K562 (cell line): ENCODE measurements around the gene SMOC2. TPM values are rescaled to one million over a fixed set of nuclear protein-coding genes. Genes with fewer than 3 reads are reported as not detected.

Experiments
- ATAC-seq: fragments of 200-7000 bp; cut with Tn5 transposase; 3 replicates; pipeline ENCODE4 v1.9.1; 2020; ENCODE audit warnings: moderate library complexity
- BruUV-seq: library from RNA; stranded (reverse); fragments of 400-500 nt; replicated peaks from 2 replicates; lab custom pipeline; 2021; lab: Mats Ljungman, UMichigan
- CTCF ChIA-PET: fragments of 300-600 bp; formaldehyde crosslinking; extraction: SDS; loops from one replicate; lab custom pipeline; 2021; ENCODE audit warnings: low intra/inter-chr PET ratio; lab: Yijun Ruan, JAX
- POLR2A ChIA-PET: fragments of 300-600, 350-650 bp; sonication (Branson Sonifier 250); formaldehyde crosslinking; extraction: SDS; loops from one replicate; lab custom pipeline; 2021; ENCODE audit warnings: antibody characterized with exemption, inconsistent platforms; lab: Yijun Ruan, JAX
- DNase-seq, 4 experiments: peaks; one replicate each; pipeline versions ENCODE4 v3.0.0 to v3.0.0-alpha.2; 2011 to 2018; ENCODE audit warnings: low spot score in 3 of 4, mixed read lengths in 3 of 4; ENCODE audit errors: extremely low read depth in 1 of 4
- FAIRE-seq: peaks from 2 replicates; lab custom pipeline; 2011; peaks lifted over from hg19 to GRCh38; lab: Jason Lieb, UNC
- H2AFZ ChIP-seq: 2 replicates; pipeline ENCODE4 v1.6.0; 2011; ENCODE audit warnings: low read depth, low read length, control low read depth, inconsistent platforms
- H3K27ac ChIP-seq: fragments of 200-600 bp; 3 replicates; pipeline ENCODE4 v1.8.0; 2011; ENCODE audit warnings: low read depth, mild to moderate bottlenecking, control low read depth, inconsistent platforms, low read length, moderate library complexity, mixed read lengths; ENCODE audit errors: extremely low read depth
- H3K27me3 ChIP-seq, 2 experiments: fragments of 300-600 bp in 1 of 2; 2 replicates in 1 of 2; 3 replicates in 1 of 2; pipeline versions ENCODE4 v1.6.0 to v1.8.0; 2011; ENCODE audit warnings: inconsistent platforms in 2 of 2, low read length in 2 of 2, mild to moderate bottlenecking in 1 of 2, mixed read lengths in 1 of 2, moderate library complexity in 1 of 2; ENCODE audit not compliant: control insufficient read depth in 2 of 2, insufficient read depth in 2 of 2
- H3K36me3 ChIP-seq: fragments of 300-600 bp; 3 replicates; pipeline ENCODE4 v1.8.0; 2011; ENCODE audit warnings: mild to moderate bottlenecking, low read length, inconsistent platforms; ENCODE audit not compliant: control insufficient read depth, insufficient read depth
- H3K4me1 ChIP-seq, 2 experiments: fragments of 200-600 bp in 1 of 2; replicated peaks in 1 of 2; 2 replicates in 1 of 2; 3 replicates in 1 of 2; pipeline versions ENCODE4 v1.5.1 to v1.8.0; 2011; ENCODE audit warnings: inconsistent platforms in 2 of 2, low read length in 2 of 2, mild to moderate bottlenecking in 1 of 2, mixed read lengths in 1 of 2, moderate library complexity in 1 of 2; ENCODE audit not compliant: control insufficient read depth in 2 of 2, insufficient read depth in 2 of 2
- H3K4me2 ChIP-seq: 2 replicates; pipeline ENCODE4 v1.6.1; 2011; ENCODE audit warnings: low read length, control low read depth, inconsistent platforms, mixed read lengths; ENCODE audit not compliant: insufficient read depth
- H3K4me3 ChIP-seq: fragments of 200-600 bp; sonication (generic), shearing (Covaris generic); 2 replicates; pipeline ENCODE4 v1.5.1; 2016; ENCODE audit warnings: control low read depth, inconsistent platforms
- H3K79me2 ChIP-seq: fragments of 200-600 bp; 3 replicates; pipeline ENCODE4 v1.8.0; 2011; ENCODE audit warnings: low read length, inconsistent platforms; ENCODE audit not compliant: control insufficient read depth, insufficient read depth
- H3K9ac ChIP-seq, 2 experiments: 2 replicates each; pipeline versions ENCODE4 v1.6.0 to v1.6.1; 2011; ENCODE audit warnings: low read depth in 2 of 2, low read length in 2 of 2, control low read depth in 1 of 2, inconsistent platforms in 1 of 2, mild to moderate bottlenecking in 1 of 2, mixed read lengths in 1 of 2; ENCODE audit not compliant: insufficient read depth in 1 of 2
- H3K9me1 ChIP-seq: one replicate; pipeline ENCODE4 v1.6.0; 2011; ENCODE audit warnings: inconsistent platforms, mild to moderate bottlenecking, low read length, moderate library complexity; ENCODE audit not compliant: control insufficient read depth, insufficient read depth
- H3K9me3 ChIP-seq: replicated peaks from 2 replicates; pipeline ENCODE4 v1.5.1; 2011; ENCODE audit warnings: low read depth, low read length, inconsistent platforms; ENCODE audit not compliant: control insufficient read depth, insufficient read depth
- H4K20me1 ChIP-seq: replicated peaks from 2 replicates; pipeline ENCODE4 v1.6.1; 2011; ENCODE audit warnings: low read length, inconsistent platforms, mixed read lengths; ENCODE audit not compliant: control insufficient read depth, insufficient read depth
- HNRNPUL1 ChIP-seq: fragments of 200-400 bp; formaldehyde crosslinking; IDR thresholded peaks from 2 replicates; pipeline ENCODE4 v1.6.1; 2017; ENCODE audit warnings: low read length
- LEF1 ChIP-seq: fragments of 450-650 bp; IDR thresholded peaks from 2 replicates; pipeline ENCODE4 v1.6.1; 2016; ENCODE audit warnings: mild to moderate bottlenecking
- MEIS2 ChIP-seq: fragments of 450-650 bp; IDR thresholded peaks from 2 replicates; pipeline ENCODE4 v1.6.1; 2014; ENCODE audit warnings: mild to moderate bottlenecking; ENCODE audit not compliant: partially characterized antibody
- NFE2 ChIP-seq: IDR thresholded peaks from 2 replicates; pipeline ENCODE4 v1.6.1; 2014; ENCODE audit warnings: antibody characterized with exemption, low read depth
- NFIC ChIP-seq: fragments of 450-650 bp; IDR thresholded peaks from 2 replicates; pipeline ENCODE4 v1.6.1; 2017; ENCODE audit warnings: mild to moderate bottlenecking, inconsistent platforms
- RAD21 ChIP-seq, 2 experiments: fragments of 250-450 bp in 1 of 2; fragments of 450-650 bp in 1 of 2; sonication (Bioruptor Pico) in 1 of 2; formaldehyde crosslinking in 1 of 2; IDR thresholded peaks in 1 of 2; conservative IDR thresholded peaks in 1 of 2; 2 replicates each; pipeline versions ENCODE4 v1.4.0 to v1.8.0; 2020 to 2022; ENCODE audit warnings: mild to moderate bottlenecking in 2 of 2, moderate library complexity in 1 of 2
- SRSF1 ChIP-seq: fragments of 200-400 bp; formaldehyde crosslinking; IDR thresholded peaks from 2 replicates; pipeline ENCODE4 v1.6.1; 2017; ENCODE audit warnings: mild to moderate bottlenecking, low read depth, low read length, moderate library complexity
- WGBS: fragments of 100-300 bp; shearing (Covaris generic); methylation state at CpG from one replicate; pipeline ENCODE4 v1.1.6; 2016; ENCODE audit warnings: low coverage, mixed read lengths; ENCODE audit not compliant: insufficient coverage; ENCODE audit errors: missing lambda C conversion rate; 5-methylcytosine and 5-hydroxymethylcytosine counted together
- in situ Hi-C: fragments of 300-500 bp; cut with MboI; formaldehyde crosslinking; loops from 4 replicates; pipeline ENCODE4 v1.15.0; 2018; ENCODE audit warnings: inconsistent platforms, mixed read lengths
- intact Hi-C: fragments of 100-400 bp; cut with micrococcal nuclease; formaldehyde crosslinking; loops from 2 replicates; pipeline ENCODE4 v1.14.2; 2022
- polyA plus RNA-seq, 8 experiments: library from polyadenylated mRNA; depleted of rRNA in 4 of 8; stranded (reverse) in 5 of 8; unstranded in 3 of 8; fragments of >200 nt; fragmentation: Nextera tagmentation in 2 of 8; fragmentation: Illumina TruSeq in 1 of 8; extraction: Ambion mirVana in 2 of 8; extraction: Trizol in 1 of 8; gene quantifications; 2 replicates each; pipeline versions ENCODE4 v1.2.1 to v1.2.3, GENCODE V29; 2011 to 2014; ENCODE audit warnings: inconsistent platforms in 1 of 8, missing spikeins in 1 of 8
- total RNA-seq, 7 experiments: library from RNA; depleted of rRNA in 6 of 7; stranded (reverse); fragments of >200 nt in 6 of 7; fragmentation: Illumina TruSeq in 2 of 7; extraction: Trizol in 2 of 7; gene quantifications; 2 replicates each; pipeline versions ENCODE4 v1.2.1 to v1.2.3, GENCODE V29; 2011 to 2021; ENCODE audit warnings: low replicate concordance in 1 of 7
- TF ChIP-seq, protein P1 (sequence below): fragments of 250-450 bp; sonication (Bioruptor Pico); IDR thresholded peaks from 2 replicates; pipeline ENCODE4 v1.4.0; 2020; ENCODE audit warnings: mild to moderate bottlenecking, moderate library complexity, borderline replicate concordance
- TF ChIP-seq, protein P2 (sequence below): fragments of 250-450 bp; sonication (Bioruptor Pico); IDR thresholded peaks from 2 replicates; pipeline ENCODE4 v1.8.0; 2022; ENCODE audit warnings: moderate library complexity, mild to moderate bottlenecking, inconsistent platforms

The SMOC2 gene
- total and polyA plus RNA-seq, 9 of the 15 experiments (the other 6 are each of a cell fraction or from before 2014, with no cell fraction given), result 0.45 to 2.3 (median 1.1) TPM

DNA sequence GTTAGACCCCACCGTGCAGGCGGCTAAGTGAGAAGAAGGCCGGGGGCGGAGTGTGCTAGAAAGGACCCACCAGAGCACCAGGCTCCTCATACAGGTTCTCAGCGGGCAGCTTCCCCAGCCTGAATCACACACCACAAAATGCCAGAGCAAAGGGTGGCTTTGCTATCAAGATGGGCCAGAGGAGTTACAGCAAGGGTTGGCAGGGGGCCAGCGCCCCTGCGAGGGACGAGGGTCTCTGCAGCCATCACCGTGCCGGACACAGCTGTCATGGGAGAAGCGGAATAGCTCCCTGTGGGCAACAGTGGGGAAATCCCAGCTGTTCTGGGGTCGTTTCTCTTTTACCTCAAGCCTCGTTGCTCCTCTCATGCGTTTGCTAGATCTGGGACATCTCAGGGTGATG, 206.3 kb downstream of the SMOC2 start:
- Histone ChIP-seq H3K27me3 (peaks cover 13 to 66% of the 10 kb centered on the region in 2 experiments; a peak in 4 of 5 replicates), H3K9me1 (no peaks in the 10 kb centered on the region), H3K27ac (no peak overlapping the region), H3K36me3 (no peaks in the 10 kb centered on the region), H3K79me2 (no peaks in the 10 kb centered on the region), H3K9me3 (no peaks in the 10 kb centered on the region), H3K4me1 (no peaks in the 10 kb centered on the region)
- FAIRE-seq (no peak), DNase-seq (no peak), ATAC-seq (no peak)
- intact Hi-C loops, result no loop called here
- CTCF ChIA-PET, result no interaction called here
- 12% methylated on average over 12 of the region's 14 CpGs for WGBS
- no TSS peak for BruUV-seq
- in situ Hi-C loops, result no loop called here
- TF ChIP-seq NFE2 (no peak), LEF1 (no peak), NFIC (peak; percentile 48), MEIS2 (no peak), HNRNPUL1 (no peak), RAD21 (CRISPR knock-in tag; conservative IDR thresholded peaks at IDR 0.05 in 1 of 2, IDR thresholded peaks at IDR 0.05 in 1 of 2) (no peak), SRSF1 (no peak)
- TF ChIP-seq, protein P1, sequence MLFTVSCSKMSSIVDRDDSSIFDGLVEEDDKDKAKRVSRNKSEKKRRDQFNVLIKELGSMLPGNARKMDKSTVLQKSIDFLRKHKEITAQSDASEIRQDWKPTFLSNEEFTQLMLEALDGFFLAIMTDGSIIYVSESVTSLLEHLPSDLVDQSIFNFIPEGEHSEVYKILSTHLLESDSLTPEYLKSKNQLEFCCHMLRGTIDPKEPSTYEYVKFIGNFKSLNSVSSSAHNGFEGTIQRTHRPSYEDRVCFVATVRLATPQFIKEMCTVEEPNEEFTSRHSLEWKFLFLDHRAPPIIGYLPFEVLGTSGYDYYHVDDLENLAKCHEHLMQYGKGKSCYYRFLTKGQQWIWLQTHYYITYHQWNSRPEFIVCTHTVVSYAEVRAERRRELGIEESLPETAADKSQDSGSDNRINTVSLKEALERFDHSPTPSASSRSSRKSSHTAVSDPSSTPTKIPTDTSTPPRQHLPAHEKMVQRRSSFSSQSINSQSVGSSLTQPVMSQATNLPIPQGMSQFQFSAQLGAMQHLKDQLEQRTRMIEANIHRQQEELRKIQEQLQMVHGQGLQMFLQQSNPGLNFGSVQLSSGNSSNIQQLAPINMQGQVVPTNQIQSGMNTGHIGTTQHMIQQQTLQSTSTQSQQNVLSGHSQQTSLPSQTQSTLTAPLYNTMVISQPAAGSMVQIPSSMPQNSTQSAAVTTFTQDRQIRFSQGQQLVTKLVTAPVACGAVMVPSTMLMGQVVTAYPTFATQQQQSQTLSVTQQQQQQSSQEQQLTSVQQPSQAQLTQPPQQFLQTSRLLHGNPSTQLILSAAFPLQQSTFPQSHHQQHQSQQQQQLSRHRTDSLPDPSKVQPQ, result no peak
- TF ChIP-seq, protein P2, sequence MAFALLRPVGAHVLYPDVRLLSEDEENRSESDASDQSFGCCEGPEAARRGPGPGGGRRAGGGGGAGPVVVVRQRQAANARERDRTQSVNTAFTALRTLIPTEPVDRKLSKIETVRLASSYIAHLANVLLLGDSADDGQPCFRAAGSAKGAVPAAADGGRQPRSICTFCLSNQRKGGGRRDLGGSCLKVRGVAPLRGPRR, result no peak
- TF ChIP-seq, all 486 proteins: peak for 1
- Histone ChIP-seq H2AFZ (no peak overlapping the region), H3K9ac (no peak overlapping the region), H3K4me2 (no peak overlapping the region), H3K4me3 (no peak overlapping the region), H4K20me1 (peaks cover 4% of the 10 kb centered on the region; the same call in 1 of the 2 replicates)
- POLR2A ChIA-PET, result interaction anchor here (0.6 kb wide), 1 partner anchor 25 kb away, joined by 3 read pairs; no protein-coding TSS in a partner anchor
